Measurements from ENCODE around the gene ADPGK.
"Not testable (repeated sequence)": the region's sequence is repeated elsewhere in the genome, so short reads cannot be mapped to it uniquely, and the experiment has no call there.

ADPGK gene

GRCh38 chr15:72783640-72784455 is at the start of gene ADPGK:
ADPGK (minus strand) TSS chr15:72783758; CDS start chr15:72783691, 67 bp downstream.
- peak; percentile 93 for DNase-seq

GRCh38 chr15:72827226-72827625 is 43.7 kb upstream of the ADPGK start:
- no peak for DNase-seq

GRCh38 chr15:72826611-72827010 is 43.1 kb upstream of the ADPGK start:
- no peak for DNase-seq

GRCh38 chr15:72825829-72826228 is 42.3 kb upstream of the ADPGK start:
- no peak for DNase-seq

GRCh38 chr15:72824781-72825180 is 41.2 kb upstream of the ADPGK start:
- no peak for DNase-seq

GRCh38 chr15:72824112-72824511 is 40.6 kb upstream of the ADPGK start:
- DNase-seq: no peak

GRCh38 chr15:72820278-72820677 is 36.7 kb upstream of the ADPGK start:
- DNase-seq: no peak

GRCh38 chr15:72818632-72819031 is 35.1 kb upstream of the ADPGK start:
- DNase-seq: no peak

GRCh38 chr15:72813345-72814004 is 29.9 kb upstream of the ADPGK start:
- no peak for DNase-seq

- DNase-seq: peak; percentile 20
Measured at GRCh38 chr15:72809329-72809728, 25.8 kb upstream of the ADPGK start.

GRCh38 chr15:72807346-72807745 is 23.8 kb upstream of the ADPGK start:
- not testable (repeated sequence) for DNase-seq

- DNase-seq: no peak
Measured at GRCh38 chr15:72803006-72803405, 19.4 kb upstream of the ADPGK start.

- DNase-seq: no peak
Measured at GRCh38 chr15:72801590-72802325, 18.2 kb upstream of the ADPGK start.

GRCh38 chr15:72800833-72801481 is 17.4 kb upstream of the ADPGK start:
- DNase-seq: no peak

GRCh38 chr15:72797834-72798233 is 14.3 kb upstream of the ADPGK start:
- no peak for DNase-seq

GRCh38 chr15:72797338-72797689 is 13.8 kb upstream of the ADPGK start:
- DNase-seq: no peak

- peak; percentile 36 for DNase-seq
Measured at GRCh38 chr15:72796515-72797337, 13.2 kb upstream of the ADPGK start.

- DNase-seq: no peak
Measured at GRCh38 chr15:72796210-72796514, 12.6 kb upstream of the ADPGK start.

GRCh38 chr15:72793766-72794660 is 10.5 kb upstream of the ADPGK start:
- DNase-seq: no peak

GRCh38 chr15:72792431-72792830 is 8.9 kb upstream of the ADPGK start:
- DNase-seq: no peak

- no peak for DNase-seq
Measured at GRCh38 chr15:72790302-72790910, 6.8 kb upstream of the ADPGK start.

Data from CD4-positive, alpha-beta T cell treated with Interferon gamma for 1 hour (primary cell).